NCI-H460 (cell line): ENCODE results near the gene PLA2G4A. TPM values are rescaled to one million over a fixed set of nuclear protein-coding genes. Genes with fewer than 3 reads are reported as not detected.

Source experiments
- DNase-seq: peaks from one replicate; pipeline ENCODE4 v3.0.0-alpha.2; 2016; ENCODE audit warnings: low read depth; ENCODE audit errors: extremely low read depth
- polyA plus RNA-seq: library from polyadenylated mRNA; depleted of rRNA; stranded (reverse); fragments of >200 nt; gene quantifications from 2 replicates; pipeline ENCODE4 v1.2.3, GENCODE V29; 2014; cell fraction: nucleus; rRNA removed
- total RNA-seq: library from RNA; depleted of rRNA; stranded (reverse); fragments of >200 nt; shearing (Covaris generic); gene quantifications from 2 replicates; pipeline ENCODE4 v1.2.3, GENCODE V29; 2014; rRNA removed

PLA2G4A gene
- total RNA-seq, result 39.8 and 40.9 TPM in 2 replicates
- 54.2 and 62.6 TPM in 2 replicates for polyA plus RNA-seq

DNA sequence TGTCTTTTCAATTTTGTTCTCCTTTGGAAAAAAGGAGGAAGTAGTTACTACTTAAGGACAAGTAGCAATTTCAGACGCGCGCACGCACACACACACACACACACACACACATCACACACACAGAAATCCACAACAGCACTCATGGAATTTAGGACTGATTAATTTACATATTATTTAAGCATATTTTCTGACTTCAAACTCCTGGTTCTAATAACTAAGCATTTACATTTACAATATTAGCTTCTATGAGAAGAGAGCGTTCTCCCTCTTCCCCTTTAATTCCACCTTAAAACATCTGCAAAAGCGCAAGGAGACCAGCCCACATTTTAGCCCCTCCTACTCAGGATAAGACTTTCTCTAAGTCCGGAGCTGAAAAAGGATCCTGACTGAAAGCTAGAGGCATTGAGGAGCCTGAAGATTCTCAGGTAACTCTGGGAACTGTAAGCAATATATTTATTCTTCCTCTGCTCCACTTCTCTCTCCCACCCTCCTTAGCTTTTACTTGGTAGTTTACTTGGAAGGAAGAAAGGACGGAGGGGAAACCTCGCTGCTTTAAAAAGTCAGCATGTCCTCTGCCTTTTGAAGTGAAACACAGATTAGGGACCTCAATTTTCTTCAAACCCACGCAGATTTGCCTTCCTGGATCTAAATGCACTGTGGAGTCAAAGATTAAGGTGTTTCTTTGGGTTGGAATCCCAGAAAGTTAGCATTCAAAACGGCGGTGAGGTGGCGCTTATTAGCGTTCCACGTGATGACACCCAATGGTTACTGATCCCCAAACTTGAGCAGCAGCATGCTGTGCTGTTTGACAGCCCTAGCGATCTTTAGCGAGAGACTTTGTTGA is at the start of gene PLA2G4A:
TSS of gene PLA2G4A (plus strand) at position 339 of the 844 bp plus-strand sequence. CDS start 25,406 bp downstream, outside the sequence.
- peak; percentile 76 for DNase-seq

DNA sequence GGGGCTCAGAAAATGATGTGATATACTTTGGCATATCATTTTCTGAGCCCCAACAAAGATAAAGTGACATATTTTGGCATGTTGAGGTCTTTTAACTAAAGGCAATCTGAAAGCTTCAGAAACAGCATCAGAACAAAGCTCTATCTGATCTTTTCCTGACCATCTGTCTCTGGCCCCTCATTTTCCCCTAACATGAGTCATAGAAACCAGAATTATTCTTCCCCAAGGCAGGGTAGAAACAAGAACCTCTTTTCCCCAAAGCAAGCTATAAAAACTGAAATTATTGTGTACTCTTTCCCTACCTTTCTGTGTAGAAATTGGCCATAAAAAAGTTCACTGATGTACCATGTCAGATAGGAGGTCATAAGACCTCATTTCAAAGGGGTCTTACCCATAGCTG is 48.7 kb upstream of the PLA2G4A start:
- no peak for DNase-seq

DNA sequence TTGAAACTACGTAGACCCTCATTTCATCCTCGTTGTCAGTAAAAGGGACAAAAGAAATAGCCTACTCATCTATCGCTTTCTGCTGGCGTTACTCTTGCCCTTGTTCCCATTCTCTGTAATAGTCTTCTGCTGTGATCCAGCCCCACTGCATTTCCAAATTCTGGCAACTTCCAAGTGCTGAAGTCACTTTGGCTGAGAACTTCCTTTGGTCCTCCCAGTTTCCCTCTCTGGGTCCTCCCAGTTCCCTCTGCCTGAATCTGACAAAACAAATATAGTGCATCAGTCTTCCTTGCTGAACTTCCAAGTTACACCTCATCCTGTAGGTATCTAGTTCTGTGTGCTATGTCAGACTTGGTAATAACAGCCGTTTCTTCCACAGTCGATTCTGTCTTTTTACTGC is 47.0 kb upstream of the PLA2G4A start:
- no peak for DNase-seq

DNA sequence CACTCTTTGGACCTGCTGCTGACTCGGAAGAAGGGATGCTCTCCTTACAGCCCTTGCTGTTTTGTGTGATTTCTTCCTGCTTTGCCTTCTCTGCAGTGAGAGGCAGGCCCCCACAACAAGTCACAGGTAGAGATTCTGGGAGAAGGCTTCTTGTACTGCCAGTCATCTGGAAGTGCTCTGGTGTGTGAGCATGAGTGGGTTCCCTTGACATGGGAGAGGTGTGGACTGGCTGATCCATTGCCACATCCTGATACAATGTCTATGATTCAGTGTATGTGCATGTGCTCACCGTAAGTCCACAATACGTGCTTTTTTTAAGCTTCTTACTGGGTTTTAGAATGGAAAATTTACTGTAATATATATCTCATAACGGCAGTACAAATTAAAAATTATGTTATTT is 46.0 kb upstream of the PLA2G4A start:
- DNase-seq, result no peak

DNA sequence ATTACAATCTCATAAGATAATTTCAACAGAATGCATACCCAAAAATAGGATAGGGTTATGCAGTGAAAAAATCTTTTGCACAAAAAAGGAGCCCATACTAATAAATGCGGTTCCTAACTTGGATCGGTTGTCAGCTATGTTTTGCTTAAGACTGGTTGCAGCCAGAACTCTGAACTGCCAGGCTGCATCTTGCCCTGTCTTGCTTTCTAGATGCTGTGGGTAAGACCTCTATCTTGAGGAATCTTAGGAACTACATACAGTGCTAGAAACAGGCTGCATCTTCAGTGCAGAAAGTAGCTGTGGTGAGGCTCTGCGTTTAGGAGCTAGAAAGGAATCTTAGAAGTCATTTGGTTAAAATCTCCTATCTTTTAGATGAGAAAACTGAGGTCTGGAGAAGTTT is 45.6 kb upstream of the PLA2G4A start:
- DNase-seq, result no peak

DNA sequence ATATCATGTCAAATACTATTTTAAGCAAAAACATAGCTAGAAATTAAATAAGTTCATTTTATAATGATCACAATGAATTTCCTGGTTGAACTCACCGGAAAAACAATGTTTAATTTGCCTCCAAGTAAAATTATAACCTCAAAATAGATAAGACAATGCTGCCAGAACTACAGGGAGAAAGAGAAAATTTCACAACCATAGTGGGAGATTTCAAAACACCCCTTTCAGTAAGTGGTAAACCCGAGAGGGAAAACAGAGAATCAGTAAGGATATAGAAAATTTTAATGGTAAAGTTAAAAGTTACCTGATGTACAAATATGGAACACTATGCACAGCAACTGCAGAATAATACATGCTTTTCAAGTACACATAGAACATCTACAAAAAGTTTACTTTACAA is 43.2 kb upstream of the PLA2G4A start:
- no peak for DNase-seq

DNA sequence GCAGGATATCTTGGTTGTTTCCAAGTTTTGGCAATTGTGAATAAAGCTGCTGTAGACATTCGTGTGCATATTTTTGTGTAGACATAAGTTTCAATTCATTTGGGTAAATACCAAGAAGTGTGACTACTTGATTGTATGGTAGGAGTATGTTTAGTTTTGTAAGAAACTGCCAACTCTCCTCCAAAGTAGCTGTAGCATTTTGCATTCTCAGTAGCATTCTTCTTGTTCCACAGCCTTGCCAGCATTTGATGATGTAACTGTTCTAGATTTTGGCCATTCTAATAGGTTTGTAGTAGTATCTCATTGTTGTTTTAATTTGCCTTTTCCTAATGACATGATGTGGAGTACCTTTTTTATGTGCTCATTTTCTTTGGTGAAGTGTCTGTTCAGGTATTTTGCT is 38.6 kb upstream of the PLA2G4A start:
- no peak for DNase-seq

DNA sequence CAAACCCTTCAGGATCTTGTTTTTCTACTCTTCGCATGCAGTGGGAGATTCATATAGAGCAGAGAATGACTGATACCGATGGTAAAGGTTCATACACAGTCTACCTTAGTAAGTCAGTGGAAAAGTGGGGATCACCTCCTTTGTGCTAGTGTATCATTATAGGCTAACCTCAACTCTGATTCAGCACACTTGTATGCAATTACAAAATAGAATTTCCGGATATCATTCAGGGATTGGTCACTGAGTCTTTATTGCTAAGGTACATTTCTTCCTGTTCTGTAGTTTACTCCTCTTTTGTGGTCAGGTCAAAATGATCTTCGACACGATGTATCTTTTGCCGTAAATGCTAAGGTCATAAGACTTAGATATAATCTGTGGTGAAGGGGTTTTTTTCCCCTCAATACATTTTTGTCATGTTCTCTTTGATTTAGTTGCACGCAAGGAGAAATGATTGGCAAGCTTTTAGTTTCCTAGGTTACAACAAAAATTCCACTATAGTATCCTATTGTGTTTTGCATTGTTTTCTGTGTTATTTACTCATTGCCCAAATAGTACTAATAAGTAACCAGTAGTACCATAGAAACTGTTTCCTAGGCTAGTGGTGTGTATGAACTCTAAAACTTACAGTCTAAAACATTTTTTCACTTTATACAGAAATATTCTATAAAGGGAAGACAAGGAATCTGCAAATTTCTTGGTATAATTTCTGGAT is 35.7 kb upstream of the PLA2G4A start:
- no peak for DNase-seq

DNA sequence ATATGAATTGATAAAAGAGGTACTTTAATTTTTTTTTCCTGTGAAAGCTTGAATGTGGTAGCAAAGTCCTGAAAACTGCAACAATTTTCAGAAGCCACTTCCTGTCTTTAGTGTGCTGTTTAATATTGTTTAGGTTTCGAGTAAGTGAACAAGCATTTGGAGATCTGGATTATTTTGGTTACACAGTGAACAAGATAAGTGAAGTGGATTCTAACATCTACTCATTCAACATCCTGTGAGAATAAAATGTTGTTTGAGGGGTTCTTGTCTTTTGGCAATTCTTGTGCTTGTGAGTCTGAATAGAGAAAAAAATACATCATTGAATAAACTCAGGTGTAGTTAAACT is 35.2 kb upstream of the PLA2G4A start:
- no peak for DNase-seq

DNA sequence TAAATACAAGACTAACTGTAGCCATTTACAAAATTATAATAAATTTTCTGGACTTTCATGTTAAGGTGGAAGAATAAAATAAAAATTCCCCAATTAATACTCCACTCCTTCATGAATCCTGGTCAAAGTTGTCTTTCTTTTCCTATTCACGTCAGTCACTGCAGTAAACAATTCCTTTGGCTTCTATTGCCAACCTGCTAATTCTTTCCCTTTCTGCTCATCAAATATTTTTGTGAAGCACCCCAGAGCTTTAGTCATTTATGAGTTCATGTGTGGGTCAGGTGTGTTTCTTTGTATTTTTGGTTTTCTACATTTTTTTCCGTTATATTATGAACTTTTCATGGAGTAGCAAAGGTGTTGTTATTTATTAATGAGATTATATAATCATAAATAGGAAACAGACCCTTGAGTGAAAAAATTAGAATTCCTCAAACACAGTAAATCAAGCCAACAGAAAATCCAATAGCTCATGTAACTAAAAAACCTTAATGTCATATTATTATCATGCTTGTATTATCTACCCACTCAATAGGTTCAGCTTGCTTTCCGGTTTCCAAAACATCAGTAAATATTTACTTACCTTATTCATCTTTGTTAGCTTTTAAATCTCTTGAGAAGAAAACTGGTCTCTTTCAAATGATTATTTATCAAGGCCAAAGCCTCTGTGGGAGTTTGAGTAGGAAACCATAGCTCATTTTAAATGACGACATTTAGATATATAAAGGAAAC is 29.6 kb upstream of the PLA2G4A start:
- no peak for DNase-seq

DNA sequence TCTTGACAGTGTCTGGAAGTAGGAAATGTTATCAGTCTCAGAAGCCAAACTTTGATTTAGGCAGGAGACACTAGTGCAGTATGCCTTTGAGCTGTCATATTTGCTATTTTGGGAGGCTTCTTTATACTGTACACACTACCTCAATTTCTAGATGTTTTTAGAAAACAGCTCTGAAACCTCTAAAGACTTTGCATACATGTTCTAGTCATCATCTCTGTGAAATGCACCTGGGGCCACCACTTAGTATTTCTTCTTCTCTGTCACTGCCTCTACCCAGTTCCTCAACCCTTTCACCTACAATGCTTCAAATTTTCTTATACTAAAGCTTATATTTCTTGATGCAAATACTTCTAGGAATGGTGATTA is 29.1 kb upstream of the PLA2G4A start:
- DNase-seq, result no peak

DNA sequence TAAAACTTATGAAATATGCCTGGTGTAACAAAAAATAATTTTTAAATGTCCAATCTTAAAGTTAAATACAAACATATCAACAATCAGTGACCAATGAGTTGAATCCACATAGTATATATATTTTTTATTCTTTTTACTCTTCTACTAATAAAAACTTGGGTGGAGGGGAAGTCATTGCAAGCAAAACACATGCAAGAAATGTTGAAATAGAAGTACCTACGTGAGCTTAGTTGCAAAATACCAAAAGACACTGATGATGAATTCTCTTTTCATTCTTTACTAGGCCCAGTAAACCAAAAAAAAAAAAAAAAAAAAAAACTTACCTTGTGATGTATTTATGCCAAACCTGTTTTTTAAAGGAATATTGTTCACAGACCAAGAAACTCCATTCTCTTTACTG is 26.4 kb upstream of the PLA2G4A start:
- no peak for DNase-seq

DNA sequence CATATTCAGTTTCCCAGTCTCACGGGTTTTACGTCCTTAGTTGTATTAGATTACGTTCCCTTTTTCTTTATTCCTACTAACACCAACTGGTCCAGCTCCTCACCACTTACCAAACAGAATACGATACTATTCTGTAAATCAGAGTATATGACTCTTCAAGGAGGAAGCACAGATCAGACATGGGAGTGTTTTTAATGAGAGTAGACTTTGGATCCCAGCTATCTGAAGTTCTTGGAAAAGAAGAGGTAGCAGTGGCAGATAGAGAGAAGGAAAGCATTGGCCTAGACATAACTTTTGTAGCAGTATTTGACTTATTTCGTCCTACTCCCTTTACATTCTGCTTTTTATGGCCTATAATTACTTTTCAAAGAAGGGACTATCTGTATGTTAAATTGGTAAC is 24.1 kb upstream of the PLA2G4A start:
- no peak for DNase-seq

DNA sequence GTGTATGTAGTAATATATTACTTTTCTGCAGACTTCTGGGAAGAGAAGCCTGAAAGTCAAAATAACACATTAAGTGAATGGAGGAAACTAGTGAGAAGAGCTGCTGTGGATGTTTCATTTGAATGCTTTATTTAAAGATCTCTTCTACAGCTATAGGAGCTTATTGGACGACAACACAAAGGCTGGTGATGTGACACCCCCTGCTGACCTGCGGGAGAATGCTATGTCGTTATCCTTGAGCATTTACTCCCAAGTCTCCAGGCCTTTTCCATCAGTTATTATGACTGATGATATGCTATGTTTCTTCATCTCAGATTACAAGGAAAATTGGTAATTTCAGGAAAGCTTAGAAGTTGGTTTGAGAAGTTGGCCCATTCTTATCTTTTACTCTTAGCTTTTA is 22.3 kb upstream of the PLA2G4A start:
- peak; percentile 50 for DNase-seq

DNA sequence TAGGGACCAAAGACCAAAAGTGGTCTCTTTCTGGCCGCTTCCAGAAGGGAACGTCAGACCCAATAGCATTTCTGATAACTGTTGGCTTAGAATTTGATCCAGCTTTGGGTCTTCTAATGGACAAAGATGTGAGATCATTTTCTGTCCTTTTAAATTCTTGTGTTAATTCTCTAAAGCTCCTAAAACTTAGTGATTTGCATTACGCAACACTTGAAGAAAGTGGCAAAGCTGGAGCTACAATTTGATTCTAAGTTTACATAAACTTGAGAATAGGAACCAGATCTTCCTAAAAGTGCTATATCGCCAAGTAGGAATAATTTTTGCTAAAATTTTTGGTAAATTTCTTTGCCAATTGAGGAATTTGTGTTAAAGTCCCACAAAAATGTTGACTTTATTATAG is 21.6 kb upstream of the PLA2G4A start:
- DNase-seq, result no peak

DNA sequence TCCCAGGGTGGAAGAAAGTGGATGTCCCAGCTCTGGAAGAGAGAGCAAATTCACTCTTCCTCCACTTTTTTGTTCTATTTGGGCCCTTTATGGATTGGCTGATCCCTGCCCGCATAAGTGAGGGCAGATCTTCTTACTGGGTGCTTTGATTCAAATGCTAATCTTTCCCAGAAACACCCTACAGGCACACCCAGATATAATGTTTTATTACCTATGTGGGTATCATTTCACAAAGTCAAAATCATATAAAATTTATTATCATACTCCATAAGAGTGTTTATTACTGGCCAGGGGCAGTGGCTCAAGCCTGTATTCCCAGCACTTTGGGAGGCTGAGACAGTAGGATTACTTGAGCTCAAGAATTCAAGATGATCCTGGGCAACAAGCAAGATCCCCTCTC is 16.9 kb upstream of the PLA2G4A start:
- DNase-seq, result no peak

DNA sequence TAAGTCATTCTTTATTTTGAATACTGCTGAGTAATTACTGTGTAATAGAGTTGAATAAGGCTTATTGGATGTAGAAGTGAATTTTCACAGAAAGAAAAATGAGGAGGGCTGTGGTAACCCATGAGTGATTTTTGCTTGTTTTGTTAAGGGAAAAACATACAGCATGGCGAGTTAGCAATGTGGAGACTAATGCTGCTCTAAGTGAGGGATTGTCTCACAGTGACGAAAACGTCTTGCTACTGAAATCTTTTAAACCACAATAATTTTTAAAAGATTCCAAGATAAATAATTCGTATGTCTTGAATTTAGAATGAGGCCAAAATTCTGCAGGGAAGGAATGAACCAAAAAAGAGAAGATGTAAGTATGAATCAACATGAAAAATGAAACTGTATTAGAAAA is 16.2 kb upstream of the PLA2G4A start:
- DNase-seq, result no peak

DNA sequence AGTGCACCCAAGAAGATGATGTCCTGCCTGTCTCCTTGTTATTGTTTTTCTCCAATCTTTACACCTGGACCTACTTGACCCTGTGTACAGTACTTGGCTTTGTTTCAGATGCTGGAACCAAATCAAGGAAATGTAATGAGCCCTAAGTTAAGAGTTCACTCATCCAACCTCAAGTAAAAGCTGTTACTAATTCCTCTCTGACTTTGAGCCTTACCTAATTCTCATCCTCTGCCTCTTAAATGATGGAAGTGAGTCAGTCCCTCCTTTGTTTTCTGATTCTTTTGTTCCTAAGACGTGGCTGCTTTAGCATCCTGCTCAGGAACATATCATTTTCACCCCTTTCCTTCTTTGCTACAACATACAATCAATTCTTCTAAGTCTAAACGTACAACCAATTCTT is 15.3 kb upstream of the PLA2G4A start:
- no peak for DNase-seq

DNA sequence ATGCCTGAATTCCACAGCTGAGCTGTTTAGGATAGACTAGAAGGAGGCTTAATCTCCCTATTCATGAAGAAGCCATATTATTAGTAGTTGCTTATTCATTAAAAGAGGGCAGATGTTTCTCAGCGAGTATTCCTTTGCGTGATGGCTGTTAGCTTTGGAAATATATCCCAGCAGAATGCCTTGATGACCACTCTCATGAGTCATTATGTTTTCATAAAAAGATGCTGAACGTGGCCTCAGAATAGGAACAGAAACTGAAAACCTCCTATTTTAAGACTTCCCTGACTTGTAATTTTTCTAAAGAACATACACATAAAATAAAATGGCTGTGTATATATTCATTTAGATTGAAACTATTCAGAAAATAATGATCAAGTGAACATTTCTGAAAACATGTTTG is 9.6 kb upstream of the PLA2G4A start:
- DNase-seq, result no peak

DNA sequence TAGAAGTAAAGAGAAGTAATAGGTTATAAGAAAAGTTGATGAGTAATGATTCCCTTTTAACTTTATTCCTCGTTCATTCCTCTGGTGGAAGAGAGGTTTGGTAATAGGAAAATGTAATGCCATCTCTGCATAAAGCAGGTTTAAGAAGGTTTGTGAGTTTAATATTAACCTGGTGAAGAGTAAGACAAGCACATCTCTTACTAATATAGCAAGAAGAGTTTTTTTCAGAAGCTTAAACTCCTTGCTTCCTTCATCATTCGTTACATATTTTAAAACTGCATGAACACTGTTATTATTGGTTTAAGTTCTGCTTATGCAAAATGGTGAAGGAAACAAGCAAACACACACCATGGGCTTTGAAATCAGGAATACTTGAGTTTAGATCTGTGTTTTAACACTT is 9.2 kb upstream of the PLA2G4A start:
- no peak for DNase-seq
